ENCODE results near the gene LCLAT1.

LCLAT1 gene

GRCh38 chr2:30404319-30405259 lies 42.5 kb upstream of the LCLAT1 start:
- TF ChIP-seq CTCF (IDR thresholded peaks at IDR 0.05; ENCODE audit: low read depth, low read length, missing control alignments), result no peak
- no peak for DNase-seq (ENCODE audit: low read depth)
- H3K4me3 ChIP-seq (ENCODE audit: low read depth, low read length), result no peak overlapping the region

DNA sequence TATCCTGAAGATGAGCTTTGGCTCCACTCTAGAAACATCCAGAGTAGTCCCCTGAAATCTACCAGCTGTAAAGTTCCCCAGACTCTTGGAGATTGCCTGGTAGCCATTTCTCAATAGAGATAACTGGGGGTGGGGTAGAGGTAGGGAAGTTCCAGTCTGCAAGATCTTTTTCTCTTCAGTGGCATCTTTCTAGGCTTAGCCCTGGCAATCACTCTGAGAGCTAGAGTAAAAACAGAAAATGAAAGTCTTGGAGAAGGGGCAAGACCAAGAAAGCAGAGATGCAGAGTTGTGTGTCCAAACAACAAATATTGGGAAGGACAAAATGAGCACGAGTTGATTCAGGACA lies 41.8 kb upstream of the LCLAT1 start:
- no peak for DNase-seq (ENCODE audit: low read depth)
- TF ChIP-seq CTCF (IDR thresholded peaks at IDR 0.05; ENCODE audit: low read depth, low read length, missing control alignments), result no peak

DNA sequence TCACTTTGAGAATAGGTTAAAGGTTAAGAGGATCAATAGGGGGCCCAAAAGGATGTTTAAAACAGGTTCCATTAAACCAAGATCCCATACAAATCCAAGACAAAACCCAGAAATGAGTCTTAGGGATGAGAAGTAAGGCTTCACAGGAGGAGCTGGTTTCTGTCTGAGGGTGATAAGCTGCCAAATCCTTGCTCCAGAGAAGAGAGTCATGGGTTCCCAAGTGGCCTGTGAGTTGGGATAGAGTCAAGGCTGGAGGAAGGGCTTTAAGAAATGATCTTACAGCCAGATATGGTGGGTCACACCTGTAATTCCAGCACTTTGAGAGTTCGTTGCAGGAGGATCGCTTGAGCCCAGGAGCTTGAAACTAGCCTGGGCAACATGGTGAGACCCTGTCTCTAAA lies 40.2 kb upstream of the LCLAT1 start:
- DNase-seq (ENCODE audit: low read depth), result no peak
- no peak for TF ChIP-seq CTCF (IDR thresholded peaks at IDR 0.05; ENCODE audit: low read depth, low read length, missing control alignments)
- no peak overlapping the region for H3K4me3 ChIP-seq (ENCODE audit: low read depth, low read length)

More for the DNA sequence above, 41.8 kb upstream of the LCLAT1 start:
- no peak overlapping the region for H3K4me3 ChIP-seq (ENCODE audit: low read depth, low read length)

DNA sequence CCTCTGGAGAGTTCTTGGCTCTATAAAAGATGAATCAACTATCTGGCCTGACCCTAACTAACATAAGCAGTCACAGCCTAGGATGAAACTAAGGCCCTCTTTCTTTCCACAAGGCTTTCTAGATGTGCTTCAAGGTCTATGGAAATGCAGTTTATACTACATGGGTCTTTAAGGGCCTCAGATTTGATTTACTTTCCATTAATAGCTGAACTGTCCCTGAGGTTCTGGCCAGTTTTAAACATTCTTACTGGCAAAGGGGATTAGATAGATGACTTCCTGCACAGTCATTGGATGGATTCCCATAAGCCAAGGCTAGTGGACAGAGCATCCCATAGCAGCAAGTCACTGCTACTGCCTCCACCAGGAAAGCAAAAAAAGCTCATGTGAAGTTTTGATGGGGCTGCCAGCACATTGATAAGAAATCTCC lies 38.1 kb upstream of the LCLAT1 start:
- TF ChIP-seq CTCF (IDR thresholded peaks at IDR 0.05; ENCODE audit: low read depth, low read length, missing control alignments), result no peak
- no peak for DNase-seq (ENCODE audit: low read depth)
- no peak overlapping the region for H3K4me3 ChIP-seq (ENCODE audit: low read depth, low read length)

GRCh38 chr2:30410217-30410616 lies 36.8 kb upstream of the LCLAT1 start:
- DNase-seq (ENCODE audit: low read depth), result no peak
- no peak overlapping the region for H3K4me3 ChIP-seq (ENCODE audit: low read depth, low read length)
- no peak for TF ChIP-seq CTCF (IDR thresholded peaks at IDR 0.05; ENCODE audit: low read depth, low read length, missing control alignments)

DNA sequence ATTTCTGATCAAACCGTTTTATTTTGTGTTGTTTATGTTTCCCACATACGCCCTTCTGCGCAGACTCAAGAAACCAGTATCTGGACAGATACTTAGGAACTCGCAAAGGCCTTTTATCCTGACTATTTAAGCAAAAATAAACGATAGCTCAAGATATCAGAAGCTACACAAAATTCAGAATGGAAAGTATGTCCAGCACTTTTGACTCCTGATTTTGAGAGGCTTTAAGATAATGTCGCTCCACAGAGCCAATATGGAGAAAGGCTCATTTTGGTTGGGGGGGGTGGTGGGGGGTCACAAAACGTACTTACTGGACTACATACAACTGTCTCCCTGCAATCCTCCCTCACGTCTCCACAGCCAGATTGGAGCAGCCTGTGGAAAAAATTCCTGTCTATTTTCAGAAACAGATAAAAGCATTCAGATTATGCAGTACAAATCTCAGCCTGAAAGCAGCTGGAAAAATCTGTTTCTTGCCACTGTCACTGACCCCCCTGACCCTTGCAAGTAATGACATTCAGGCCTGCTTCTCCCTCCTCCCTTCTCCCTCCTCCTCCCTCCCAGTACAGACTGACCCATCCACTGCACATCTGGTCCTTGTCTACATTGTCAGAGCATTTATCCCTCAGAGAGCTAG lies 34.9 kb upstream of the LCLAT1 start:
- H3K4me3 ChIP-seq (ENCODE audit: low read depth, low read length), result no peak overlapping the region
- no peak for TF ChIP-seq CTCF (IDR thresholded peaks at IDR 0.05; ENCODE audit: low read depth, low read length, missing control alignments)
- no peak for DNase-seq (ENCODE audit: low read depth)

Data from GM12864 (cell line).